Right kidney (tissue), 1 donor: ENCODE data around the gene IRGQ.
"Not testable (repeated sequence)": the region's sequence is repeated elsewhere in the genome, so short reads cannot be mapped to it uniquely, and the experiment has no call there.

ENCODE experiments used
- DNase-seq: peaks from one replicate; pipeline ENCODE4 v3.0.0-alpha.2; 2016

The IRGQ gene

GRCh38 chr19:43574424-43575155 lies 21.3 kb downstream of the IRGQ start:
- no peak for DNase-seq

DNA sequence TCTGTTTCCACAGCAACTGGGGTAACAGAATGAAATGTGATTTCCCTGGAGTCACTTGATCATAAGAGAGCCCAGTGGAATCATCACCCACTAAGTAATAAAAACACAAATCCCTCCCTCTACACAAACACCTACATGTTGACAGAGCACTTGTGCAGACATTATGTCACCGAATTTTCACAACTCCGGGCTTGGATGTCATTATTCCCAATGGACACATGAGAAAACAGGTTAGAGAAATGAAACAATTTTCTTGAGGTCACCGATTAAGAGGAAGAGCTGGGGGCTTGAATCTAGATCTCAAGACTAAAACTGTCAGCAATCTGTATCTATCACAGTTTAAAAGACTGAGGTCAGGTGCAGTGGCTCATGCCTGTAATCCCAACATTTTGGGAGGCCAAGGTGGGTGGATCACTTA lies 23.8 kb downstream of the IRGQ start:
- DNase-seq, result no peak

DNA sequence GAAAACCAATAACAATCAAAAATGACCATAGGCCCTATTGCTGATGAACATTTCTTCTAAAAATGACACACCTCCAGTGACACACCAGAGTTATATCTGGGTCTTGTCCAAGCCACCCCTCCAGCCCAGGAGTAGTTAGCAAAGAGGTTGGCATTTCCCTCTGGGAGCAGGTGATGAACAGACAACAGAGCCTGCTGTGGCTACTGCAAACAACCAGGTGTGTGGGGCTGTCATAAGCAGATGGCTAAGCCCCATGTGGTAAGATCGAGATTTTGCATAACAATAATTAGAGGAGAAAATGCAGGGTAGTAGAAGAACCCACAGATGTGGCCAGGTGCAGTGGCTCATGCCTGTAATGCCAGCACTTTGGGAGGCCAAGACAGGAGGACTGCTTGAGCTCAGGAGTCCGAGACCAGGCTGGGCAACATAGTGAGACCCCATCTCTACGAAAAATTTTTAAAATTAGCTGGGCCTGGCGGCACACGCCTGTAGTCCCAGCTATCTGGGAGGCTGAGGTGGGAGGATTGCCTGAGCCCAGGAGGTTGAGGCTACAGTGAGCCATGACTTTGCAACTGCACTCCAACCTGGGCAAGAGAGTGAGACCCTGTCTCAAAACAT lies 25.7 kb downstream of the IRGQ start:
- DNase-seq, result no peak

DNA sequence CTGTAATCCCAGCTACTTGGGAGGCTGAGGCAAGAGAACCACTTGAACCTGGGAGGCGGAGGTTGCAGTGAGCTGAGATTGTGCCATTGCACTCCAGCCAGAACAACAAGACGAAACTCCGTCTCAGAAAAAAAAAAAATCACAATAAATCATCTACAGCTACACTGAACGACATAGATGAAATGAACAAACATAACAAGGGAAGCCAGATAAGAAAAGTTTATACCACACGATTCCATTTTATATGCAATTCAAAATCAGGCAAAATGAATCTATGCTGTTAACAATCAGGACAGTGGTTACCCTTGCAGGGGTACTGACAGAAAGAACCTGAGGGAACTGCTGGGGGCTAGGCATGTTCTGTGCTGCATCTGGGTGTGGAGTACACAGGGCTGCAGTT lies 26.3 kb downstream of the IRGQ start:
- no peak for DNase-seq

DNA sequence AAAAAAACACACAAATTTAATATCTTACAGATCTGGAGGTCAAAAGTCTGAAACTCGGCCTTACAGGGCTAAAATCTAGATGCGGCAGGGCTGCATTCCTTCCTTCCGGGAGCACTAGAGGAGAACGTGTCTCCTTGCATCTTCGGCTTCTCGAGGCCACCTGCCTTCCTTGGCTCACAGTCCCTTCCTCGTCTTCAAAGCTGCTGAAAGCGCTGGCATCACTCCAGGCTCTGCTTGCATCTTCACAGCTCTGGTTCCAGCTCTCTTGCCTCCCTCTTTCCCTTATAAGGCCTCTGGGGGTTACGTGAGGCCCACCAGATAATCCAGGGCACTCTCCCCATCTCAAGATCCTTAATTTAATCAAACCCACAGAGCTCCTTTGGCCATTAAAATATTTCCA lies 31.1 kb downstream of the IRGQ start:
- DNase-seq, result no peak

GRCh38 chr19:43563816-43564457 lies 32.0 kb downstream of the IRGQ start:
- no peak for DNase-seq

- no peak for DNase-seq
Measured at GRCh38 chr19:43562698-43563241, 33.2 kb downstream of the IRGQ start.

DNA sequence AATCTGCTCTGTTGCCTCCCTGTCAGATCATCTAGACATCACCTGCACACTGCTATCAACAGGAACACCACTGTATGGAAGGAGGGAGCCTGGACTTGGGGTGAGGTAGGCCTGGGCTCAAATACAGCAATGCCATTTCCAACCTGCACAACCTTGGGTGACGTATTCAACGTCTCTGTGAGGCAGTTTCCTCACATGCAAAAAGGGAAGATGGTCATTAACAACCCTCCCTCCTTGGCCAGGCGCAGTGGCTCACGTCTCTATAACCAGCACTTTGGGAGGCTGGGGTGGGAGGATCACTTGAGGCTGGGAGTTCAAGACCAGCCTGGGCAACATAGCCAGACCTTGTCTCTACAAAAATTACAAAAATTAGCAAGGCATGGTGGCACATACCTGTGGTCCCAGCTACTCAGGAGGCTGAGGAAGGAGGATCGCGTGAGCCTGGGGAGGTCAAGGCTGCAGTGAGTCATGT lies 33.7 kb downstream of the IRGQ start:
- DNase-seq, result no peak

GRCh38 chr19:43561139-43561970 lies 34.6 kb downstream of the IRGQ start:
- DNase-seq, result no peak

GRCh38 chr19:43560687-43561086 lies 35.2 kb downstream of the IRGQ start:
- DNase-seq, result no peak

DNA sequence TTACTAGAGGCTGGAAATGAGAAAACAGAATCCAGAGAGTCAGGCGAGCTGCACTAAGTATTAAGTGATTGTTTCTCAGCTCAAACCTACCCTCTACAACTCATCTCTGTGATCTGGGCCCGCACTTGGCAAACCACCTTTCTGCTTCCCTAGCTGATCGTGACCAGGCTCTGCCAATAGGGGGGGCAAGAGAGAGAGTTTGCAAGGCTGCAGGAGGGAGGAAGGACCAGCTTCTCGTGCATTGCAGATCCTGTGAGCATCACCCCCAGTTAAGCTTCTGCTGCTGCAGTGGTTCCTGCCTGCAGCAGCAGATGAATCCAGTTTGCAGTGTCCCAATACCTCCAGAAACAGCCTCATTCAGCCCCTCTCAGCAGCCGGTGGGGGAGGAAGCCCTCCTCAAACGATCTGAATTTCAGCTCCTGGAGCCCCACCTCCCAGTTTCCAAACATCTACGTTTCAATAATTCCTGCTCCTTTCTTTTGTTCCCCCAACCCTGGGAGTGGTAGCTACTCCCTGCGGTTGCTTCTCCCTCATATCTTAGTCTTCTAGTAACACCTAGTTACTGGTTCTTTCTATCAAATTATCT lies 40.7 kb downstream of the IRGQ start:
- peak; percentile 29 for DNase-seq

DNA sequence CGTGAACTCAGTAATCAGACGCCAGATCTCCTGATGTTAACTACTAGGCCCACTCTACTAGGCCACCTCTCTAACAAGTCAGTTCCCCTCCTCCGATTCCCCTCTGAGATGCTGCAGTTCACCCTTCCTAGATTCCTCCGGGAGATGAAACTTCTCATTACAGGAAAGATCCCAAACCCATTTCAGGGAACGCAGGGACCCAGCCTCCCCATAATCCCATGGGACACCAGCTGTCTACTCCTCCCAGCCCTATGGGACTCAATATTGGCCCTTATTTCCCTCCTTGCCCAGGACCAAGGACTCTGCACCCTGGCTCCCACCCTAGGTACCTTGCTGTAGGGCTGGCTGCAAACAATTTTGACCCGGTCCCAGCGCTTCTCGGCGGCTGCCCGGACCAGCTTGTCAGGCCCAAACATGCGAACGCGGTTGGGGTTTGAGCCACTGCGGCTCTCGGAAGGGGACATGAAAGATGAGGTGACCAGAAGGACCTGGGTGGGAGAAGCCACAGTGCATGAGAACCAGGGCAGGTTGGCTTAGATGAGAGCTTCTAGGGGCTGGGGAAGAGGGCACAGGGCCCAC lies 41.5 kb downstream of the IRGQ start:
- no peak for DNase-seq

DNA sequence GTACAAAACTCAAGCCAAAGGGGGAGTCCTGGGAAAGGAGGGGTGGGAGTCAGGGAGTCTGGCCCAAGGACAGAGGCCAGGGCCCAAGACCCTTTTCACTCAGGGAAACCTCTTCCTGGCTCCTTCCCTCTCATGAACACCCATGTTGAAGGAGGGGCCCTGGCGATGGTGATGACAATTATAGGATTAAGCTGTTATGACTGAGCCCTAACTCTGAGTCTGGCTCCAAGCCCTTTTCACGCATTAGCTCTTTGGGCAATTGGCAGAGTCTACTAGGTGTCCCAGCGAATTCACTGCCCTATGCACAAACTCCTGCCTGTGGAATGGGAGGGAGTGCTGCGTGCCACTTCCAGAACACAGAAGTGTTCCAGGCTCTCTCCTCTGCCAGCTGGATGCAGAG lies 42.3 kb downstream of the IRGQ start:
- no peak for DNase-seq

GRCh38 chr19:43552616-43553015 lies 43.3 kb downstream of the IRGQ start:
- DNase-seq, result no peak

GRCh38 chr19:43552198-43552450 lies 43.8 kb downstream of the IRGQ start:
- no peak for DNase-seq

DNA sequence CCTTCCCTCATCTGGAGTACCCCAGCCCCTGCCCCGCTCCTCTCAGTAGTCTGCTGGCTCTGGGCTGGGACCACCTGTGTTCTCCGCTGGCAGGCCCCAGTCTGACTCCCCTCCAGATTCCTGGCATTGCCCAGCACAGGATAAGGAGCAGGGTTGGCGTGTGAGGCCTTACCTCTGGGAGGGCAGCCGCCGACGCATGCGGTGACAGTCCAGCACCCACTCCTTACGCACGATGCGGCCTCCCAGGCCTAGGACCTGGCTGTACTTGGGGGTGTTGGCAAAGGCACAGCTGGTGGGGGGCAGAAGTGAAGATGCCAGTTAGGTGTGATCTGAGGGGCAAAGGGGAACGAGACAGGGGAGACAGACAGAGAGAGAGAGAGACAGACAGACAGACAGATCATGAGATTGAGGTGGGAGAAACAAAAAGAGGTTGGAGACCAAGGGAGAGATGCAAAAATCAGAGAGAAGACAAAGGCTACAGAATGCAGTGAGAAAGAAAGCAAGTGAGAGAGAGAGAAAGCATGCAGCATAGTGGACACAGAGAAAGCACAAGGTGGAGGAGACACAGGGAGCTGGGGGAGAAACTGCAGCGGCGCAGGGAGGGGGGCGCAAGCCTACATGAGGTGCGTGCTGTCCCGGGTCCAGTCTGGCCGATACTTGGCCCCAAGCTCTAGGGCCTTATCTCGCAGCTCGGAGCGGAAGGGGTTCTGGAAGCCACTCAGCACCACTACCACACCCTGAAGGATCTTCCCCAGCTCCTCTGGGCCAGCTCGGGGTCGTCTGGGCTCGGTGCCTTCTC lies 44.3 kb downstream of the IRGQ start:
- DNase-seq, result no peak

DNA sequence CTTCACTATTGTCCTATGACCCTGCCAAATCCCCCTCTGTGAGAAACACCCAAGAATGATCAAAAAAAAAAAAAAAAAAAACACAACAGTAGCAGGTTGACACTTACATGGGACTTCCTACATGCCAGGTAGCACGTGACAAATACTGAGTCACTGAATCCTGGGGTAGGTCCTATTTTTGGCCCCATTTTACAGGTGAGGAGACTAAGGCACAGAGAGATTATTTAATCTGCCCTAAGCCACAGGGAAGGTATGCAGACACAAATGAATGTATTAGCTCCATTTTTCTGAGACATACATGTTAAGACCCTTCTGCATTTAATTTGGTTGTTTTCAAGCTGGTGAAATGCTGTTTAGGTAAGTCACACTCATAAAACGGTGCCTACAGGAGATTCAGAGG lies 47.2 kb downstream of the IRGQ start:
- DNase-seq, result no peak

GRCh38 chr19:43547926-43548325 lies 48.0 kb downstream of the IRGQ start:
- DNase-seq, result not testable (repeated sequence)

DNA sequence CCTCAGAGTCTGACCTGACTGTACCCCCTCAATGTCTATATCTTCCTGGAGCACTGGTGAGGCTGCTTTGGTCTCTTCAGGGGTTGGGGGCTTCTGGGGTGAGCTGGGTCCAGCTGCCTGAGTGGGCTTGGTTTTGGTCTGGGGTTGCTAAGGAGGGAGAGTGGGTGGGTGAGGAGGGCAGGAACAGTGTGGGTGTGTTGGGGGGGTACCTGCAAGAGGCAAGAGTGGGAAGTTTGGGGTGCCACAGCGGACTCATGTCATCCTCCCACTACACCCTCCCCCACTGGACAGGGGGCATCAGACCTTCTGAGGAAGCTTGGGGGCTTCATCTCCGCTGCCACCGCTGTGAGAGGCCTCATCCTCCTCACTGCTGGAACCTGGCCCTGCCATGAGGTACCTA lies 49.4 kb downstream of the IRGQ start:
- no peak for DNase-seq

- DNase-seq, result no peak
Measured at GRCh38 chr19:43545981-43546380, 50.0 kb downstream of the IRGQ start.

GRCh38 chr19:43545276-43545675 lies 50.7 kb downstream of the IRGQ start:
- no peak for DNase-seq
